ENCODE results near the gene VWCE.

The VWCE gene

GRCh38 chr11:61270354-61271076 is 24.6 kb downstream of the VWCE start:
- Histone ChIP-seq H3K27ac (ENCODE audit: low read length) (no peak overlapping the region), H3K27me3 (ENCODE audit: control insufficient read depth, insufficient read depth, low read length) (no peaks in the 10 kb centered on the region), H3K36me3 (ENCODE audit: control insufficient read depth, insufficient read depth, low read length) (peaks cover under 1% of the 10 kb centered on the region; the same call in 1 of the 2 replicates), H3K4me3 (ENCODE audit: low read length) (no peak overlapping the region), H3K4me1 (ENCODE audit: control insufficient read depth, insufficient read depth, low read length) (no peaks in the 10 kb centered on the region), H3K9me3 (ENCODE audit: control insufficient read depth, insufficient read depth, low read length) (no peaks in the 10 kb centered on the region)
- no peak for DNase-seq (ENCODE audit: low read depth, low spot score)
- no CpG with 5 or more reads among the region's 7 CpGs for WGBS (ENCODE audit: insufficient coverage, insufficient read length)

GRCh38 chr11:61268588-61269250 is 26.4 kb downstream of the VWCE start:
- no peak for DNase-seq (ENCODE audit: low read depth, low spot score)
- no peaks in the 10 kb centered on the region; the same call in 1 of the 2 replicates for H3K4me1 ChIP-seq (ENCODE audit: control insufficient read depth, insufficient read depth, low read length)
- H3K27ac ChIP-seq (ENCODE audit: low read length) = no peak overlapping the region
- H3K9me3 ChIP-seq (ENCODE audit: control insufficient read depth, insufficient read depth, low read length) = no peaks in the 10 kb centered on the region
- no CpG with 5 or more reads among the region's 15 CpGs for WGBS (ENCODE audit: insufficient coverage, insufficient read length)
- H3K36me3 ChIP-seq (ENCODE audit: control insufficient read depth, insufficient read depth, low read length) = no peaks in the 10 kb centered on the region
- H3K4me3 ChIP-seq (ENCODE audit: low read length) = no peak overlapping the region
- no peaks in the 10 kb centered on the region for H3K27me3 ChIP-seq (ENCODE audit: control insufficient read depth, insufficient read depth, low read length)

GRCh38 chr11:61267437-61267841 is 27.7 kb downstream of the VWCE start:
- no peaks in the 10 kb centered on the region for H3K36me3 ChIP-seq (ENCODE audit: control insufficient read depth, insufficient read depth, low read length)
- WGBS (ENCODE audit: insufficient coverage, insufficient read length) = no CpG with 5 or more reads among the region's 6 CpGs

GRCh38 chr11:61266602-61267001 is 28.5 kb downstream of the VWCE start:
- H3K27ac ChIP-seq (ENCODE audit: low read length) = no peak overlapping the region
- DNase-seq (ENCODE audit: low read depth, low spot score) = no peak
- H3K4me3 ChIP-seq (ENCODE audit: low read length) = no peak overlapping the region
- H3K9me3 ChIP-seq (ENCODE audit: control insufficient read depth, insufficient read depth, low read length) = no peaks in the 10 kb centered on the region
- H3K27me3 ChIP-seq (ENCODE audit: control insufficient read depth, insufficient read depth, low read length) = no peaks in the 10 kb centered on the region; the same call in 1 of the 2 replicates
- no peaks in the 10 kb centered on the region for H3K36me3 ChIP-seq (ENCODE audit: control insufficient read depth, insufficient read depth, low read length)
- no peaks in the 10 kb centered on the region; the same call in 1 of the 2 replicates for H3K4me1 ChIP-seq (ENCODE audit: control insufficient read depth, insufficient read depth, low read length)
- no CpG with 5 or more reads among the region's 4 CpGs for WGBS (ENCODE audit: insufficient coverage, insufficient read length)

More at GRCh38 chr11:61267437-61267841, 27.7 kb downstream of the VWCE start:
- no peak overlapping the region for H3K27ac ChIP-seq (ENCODE audit: low read length)
- H3K4me3 ChIP-seq (ENCODE audit: low read length) = no peak overlapping the region
- no peaks in the 10 kb centered on the region for H3K27me3 ChIP-seq (ENCODE audit: control insufficient read depth, insufficient read depth, low read length)
- no peak for DNase-seq (ENCODE audit: low read depth, low spot score)
- no peaks in the 10 kb centered on the region; the same call in 1 of the 2 replicates for H3K4me1 ChIP-seq (ENCODE audit: control insufficient read depth, insufficient read depth, low read length)
- no peaks in the 10 kb centered on the region for H3K9me3 ChIP-seq (ENCODE audit: control insufficient read depth, insufficient read depth, low read length)

- no peak overlapping the region for H3K27ac ChIP-seq (ENCODE audit: low read length)
- no peaks in the 10 kb centered on the region for H3K9me3 ChIP-seq (ENCODE audit: control insufficient read depth, insufficient read depth, low read length)
- WGBS (ENCODE audit: insufficient coverage, insufficient read length) = no CpG with 5 or more reads among the region's 14 CpGs
Measured at GRCh38 chr11:61265357-61265756, 29.8 kb downstream of the VWCE start.

GRCh38 chr11:61264795-61265194 is 30.3 kb downstream of the VWCE start:
- no peaks in the 10 kb centered on the region; the same call in 1 of the 2 replicates for H3K27me3 ChIP-seq (ENCODE audit: control insufficient read depth, insufficient read depth, low read length)
- no peaks in the 10 kb centered on the region; the same call in 1 of the 2 replicates for H3K4me1 ChIP-seq (ENCODE audit: control insufficient read depth, insufficient read depth, low read length)
- no CpG with 5 or more reads among the region's 14 CpGs for WGBS (ENCODE audit: insufficient coverage, insufficient read length)
- no peak overlapping the region for H3K4me3 ChIP-seq (ENCODE audit: low read length)
- no peaks in the 10 kb centered on the region for H3K36me3 ChIP-seq (ENCODE audit: control insufficient read depth, insufficient read depth, low read length)
- no peak for DNase-seq (ENCODE audit: low read depth, low spot score)
- no peak overlapping the region for H3K27ac ChIP-seq (ENCODE audit: low read length)
- H3K9me3 ChIP-seq (ENCODE audit: control insufficient read depth, insufficient read depth, low read length) = no peaks in the 10 kb centered on the region

More at GRCh38 chr11:61265357-61265756, 29.8 kb downstream of the VWCE start:
- H3K4me1 ChIP-seq (ENCODE audit: control insufficient read depth, insufficient read depth, low read length) = no peaks in the 10 kb centered on the region; the same call in 1 of the 2 replicates
- H3K4me3 ChIP-seq (ENCODE audit: low read length) = no peak overlapping the region
- DNase-seq (ENCODE audit: low read depth, low spot score) = no peak
- H3K27me3 ChIP-seq (ENCODE audit: control insufficient read depth, insufficient read depth, low read length) = no peaks in the 10 kb centered on the region; the same call in 1 of the 2 replicates
- H3K36me3 ChIP-seq (ENCODE audit: control insufficient read depth, insufficient read depth, low read length) = no peaks in the 10 kb centered on the region

GRCh38 chr11:61264371-61264770 is 30.7 kb downstream of the VWCE start:
- Histone ChIP-seq H3K27me3 (ENCODE audit: control insufficient read depth, insufficient read depth, low read length) (no peaks in the 10 kb centered on the region; the same call in 1 of the 2 replicates), H3K9me3 (ENCODE audit: control insufficient read depth, insufficient read depth, low read length) (no peaks in the 10 kb centered on the region), H3K27ac (ENCODE audit: low read length) (no peak overlapping the region), H3K36me3 (ENCODE audit: control insufficient read depth, insufficient read depth, low read length) (no peaks in the 10 kb centered on the region), H3K4me1 (ENCODE audit: control insufficient read depth, insufficient read depth, low read length) (no peaks in the 10 kb centered on the region; the same call in 1 of the 2 replicates), H3K4me3 (ENCODE audit: low read length) (no peak overlapping the region)
- DNase-seq (ENCODE audit: low read depth, low spot score) = no peak
- no CpG with 5 or more reads among the region's 6 CpGs for WGBS (ENCODE audit: insufficient coverage, insufficient read length)

- no peaks in the 10 kb centered on the region; the same call in 1 of the 2 replicates for H3K27me3 ChIP-seq (ENCODE audit: control insufficient read depth, insufficient read depth, low read length)
- H3K27ac ChIP-seq (ENCODE audit: low read length) = no peak overlapping the region
- no peak for DNase-seq (ENCODE audit: low read depth, low spot score)
- no CpG with 5 or more reads among the region's 6 CpGs for WGBS (ENCODE audit: insufficient coverage, insufficient read length)
- H3K9me3 ChIP-seq (ENCODE audit: control insufficient read depth, insufficient read depth, low read length) = no peaks in the 10 kb centered on the region
- H3K36me3 ChIP-seq (ENCODE audit: control insufficient read depth, insufficient read depth, low read length) = no peaks in the 10 kb centered on the region
- H3K4me3 ChIP-seq (ENCODE audit: low read length) = no peak overlapping the region
- no peaks in the 10 kb centered on the region for H3K4me1 ChIP-seq (ENCODE audit: control insufficient read depth, insufficient read depth, low read length)
Measured at GRCh38 chr11:61259363-61259762, 35.8 kb downstream of the VWCE start.

- H3K27me3 ChIP-seq (ENCODE audit: control insufficient read depth, insufficient read depth, low read length) = no peaks in the 10 kb centered on the region; the same call in 1 of the 2 replicates
- no peaks in the 10 kb centered on the region for H3K4me1 ChIP-seq (ENCODE audit: control insufficient read depth, insufficient read depth, low read length)
- H3K36me3 ChIP-seq (ENCODE audit: control insufficient read depth, insufficient read depth, low read length) = no peaks in the 10 kb centered on the region
- no peak for DNase-seq (ENCODE audit: low read depth, low spot score)
- H3K9me3 ChIP-seq (ENCODE audit: control insufficient read depth, insufficient read depth, low read length) = no peaks in the 10 kb centered on the region
- no CpG with 5 or more reads among the region's 9 CpGs for WGBS (ENCODE audit: insufficient coverage, insufficient read length)
- H3K4me3 ChIP-seq (ENCODE audit: low read length) = no peak overlapping the region
- no peak overlapping the region for H3K27ac ChIP-seq (ENCODE audit: low read length)
Measured at GRCh38 chr11:61258546-61258945, 36.6 kb downstream of the VWCE start.

- Histone ChIP-seq H3K36me3 (ENCODE audit: control insufficient read depth, insufficient read depth, low read length) (no peaks in the 10 kb centered on the region), H3K4me3 (ENCODE audit: low read length) (no peak overlapping the region), H3K27me3 (ENCODE audit: control insufficient read depth, insufficient read depth, low read length) (no peaks in the 10 kb centered on the region; the same call in 1 of the 2 replicates), H3K4me1 (ENCODE audit: control insufficient read depth, insufficient read depth, low read length) (no peaks in the 10 kb centered on the region), H3K9me3 (ENCODE audit: control insufficient read depth, insufficient read depth, low read length) (no peaks in the 10 kb centered on the region), H3K27ac (ENCODE audit: low read length) (no peak overlapping the region)
- no peak for DNase-seq (ENCODE audit: low read depth, low spot score)
- WGBS (ENCODE audit: insufficient coverage, insufficient read length) = no CpG with 5 or more reads among the region's 18 CpGs
Measured at GRCh38 chr11:61256710-61257482, 38.2 kb downstream of the VWCE start.

All from iPS DF 6.9 (cell line).